GM12864 (cell line): ENCODE measurements around the gene COPS4.

Experiments
- DNase-seq: peaks from one replicate; pipeline ENCODE4 v3.0.0-alpha.2; 2011; ENCODE audit warnings: low read depth
- H3K4me3 ChIP-seq: 2 replicates; pipeline ENCODE4 v1.5.1; 2011; ENCODE audit warnings: mild to moderate bottlenecking, low read depth, low read length, control low read depth
- CTCF ChIP-seq: IDR thresholded peaks from 2 replicates; pipeline ENCODE4 v1.5.1; 2011; ENCODE audit warnings: low read depth, mild to moderate bottlenecking, moderate library complexity, low read length, control low read depth, inconsistent platforms; ENCODE audit errors: missing control alignments

Gene COPS4

GRCh38 chr4:83115656-83116285, 80.8 kb downstream of the COPS4 start:
- no peak for DNase-seq
- no peak for TF ChIP-seq CTCF
- no peak overlapping the region for H3K4me3 ChIP-seq

- H3K4me3 ChIP-seq: no peak overlapping the region
- no peak for TF ChIP-seq CTCF
- no peak for DNase-seq
These were observed 83.9 kb downstream of the COPS4 start for GRCh38 chr4:83118869-83119268.

GRCh38 chr4:83121246-83121645, 86.3 kb downstream of the COPS4 start:
- no peak for DNase-seq
- TF ChIP-seq CTCF: no peak
- H3K4me3 ChIP-seq: no peak overlapping the region

GRCh38 chr4:83124111-83124780, 89.3 kb downstream of the COPS4 start:
- H3K4me3 ChIP-seq: no peak overlapping the region
- DNase-seq: no peak
- TF ChIP-seq CTCF: no peak
